Measurements from ENCODE around the gene PSMD14.

The PSMD14 gene

DNA sequence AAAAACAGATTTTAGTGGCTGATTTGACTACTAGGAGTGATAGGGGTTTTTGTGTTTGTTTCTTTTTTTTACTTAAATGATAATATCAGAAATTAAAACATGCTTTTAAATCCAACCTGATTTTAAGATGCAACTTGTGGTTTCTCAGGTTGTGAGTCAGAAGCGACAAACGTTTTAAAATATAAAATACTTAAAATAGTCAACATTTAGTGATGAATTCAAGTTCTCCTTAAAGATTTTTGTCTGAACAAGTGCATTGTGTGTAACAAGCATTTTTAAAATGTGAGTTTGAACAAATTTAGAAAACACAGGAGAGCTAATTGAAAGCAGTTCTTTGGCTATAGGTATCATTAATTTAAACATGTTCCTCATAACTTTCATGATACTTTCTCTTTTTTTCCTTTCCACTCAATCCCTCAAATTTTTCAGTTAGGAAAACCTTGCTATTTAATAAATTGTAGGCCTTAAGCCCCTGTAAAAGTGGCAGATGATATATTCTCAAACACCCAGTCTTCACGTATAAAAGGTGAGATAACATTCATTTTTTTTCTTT lies 111.5 kb downstream of the PSMD14 start:
- DNase-seq (ENCODE audit: low spot score): no peak

DNA sequence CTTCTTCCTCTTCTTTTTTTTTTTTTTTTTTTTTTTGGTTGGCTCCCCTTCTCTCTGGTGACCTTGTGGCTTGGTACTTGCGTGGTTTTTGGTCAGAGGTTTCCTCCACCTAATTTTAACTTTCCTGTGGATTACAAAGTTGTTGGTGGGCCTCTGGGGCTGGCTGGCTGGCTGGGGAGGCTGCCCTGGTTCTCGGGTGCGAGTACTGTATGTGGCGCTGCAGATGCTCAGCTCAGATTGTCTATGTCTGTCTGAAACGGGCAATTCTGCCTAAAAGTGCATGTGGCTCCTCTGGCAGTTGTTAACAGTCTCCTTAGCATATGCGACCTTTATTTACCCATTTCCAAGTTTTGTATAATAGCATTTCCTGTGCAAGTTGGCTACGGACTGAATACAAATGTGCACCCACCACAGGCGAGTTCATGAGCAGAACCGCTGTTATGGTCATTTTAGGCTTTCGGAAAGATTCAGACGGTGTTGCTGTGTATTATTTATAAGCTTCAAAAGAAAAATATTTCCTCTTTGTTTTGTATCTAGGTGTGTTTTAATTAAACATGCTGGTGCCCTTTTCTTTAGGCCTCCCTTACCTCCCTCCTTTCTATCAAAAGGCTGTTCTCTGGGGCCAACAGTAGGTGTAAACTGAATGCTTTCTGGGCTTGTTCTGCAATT lies 112.3 kb downstream of the PSMD14 start:
- no peak for DNase-seq (ENCODE audit: low spot score)

DNA sequence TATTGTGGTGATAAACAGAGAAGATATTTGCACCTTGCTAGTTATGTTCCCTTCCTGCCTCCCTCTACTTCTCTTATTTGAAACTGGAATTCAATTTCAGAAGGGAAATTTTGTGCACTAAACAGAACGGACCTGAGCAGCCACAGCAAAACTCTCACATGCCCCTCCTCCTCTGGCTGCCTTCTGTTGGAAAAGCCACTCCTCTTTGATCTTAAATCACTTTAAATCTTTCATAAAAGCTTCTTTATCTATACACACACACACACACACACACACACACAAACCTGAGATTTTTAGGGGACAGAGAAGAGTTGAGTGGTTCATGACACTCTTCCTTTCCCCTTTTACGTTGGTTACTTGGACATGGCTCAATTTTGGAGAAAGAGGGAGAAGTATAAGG lies 113.5 kb downstream of the PSMD14 start:
- DNase-seq (ENCODE audit: low spot score): no peak

DNA sequence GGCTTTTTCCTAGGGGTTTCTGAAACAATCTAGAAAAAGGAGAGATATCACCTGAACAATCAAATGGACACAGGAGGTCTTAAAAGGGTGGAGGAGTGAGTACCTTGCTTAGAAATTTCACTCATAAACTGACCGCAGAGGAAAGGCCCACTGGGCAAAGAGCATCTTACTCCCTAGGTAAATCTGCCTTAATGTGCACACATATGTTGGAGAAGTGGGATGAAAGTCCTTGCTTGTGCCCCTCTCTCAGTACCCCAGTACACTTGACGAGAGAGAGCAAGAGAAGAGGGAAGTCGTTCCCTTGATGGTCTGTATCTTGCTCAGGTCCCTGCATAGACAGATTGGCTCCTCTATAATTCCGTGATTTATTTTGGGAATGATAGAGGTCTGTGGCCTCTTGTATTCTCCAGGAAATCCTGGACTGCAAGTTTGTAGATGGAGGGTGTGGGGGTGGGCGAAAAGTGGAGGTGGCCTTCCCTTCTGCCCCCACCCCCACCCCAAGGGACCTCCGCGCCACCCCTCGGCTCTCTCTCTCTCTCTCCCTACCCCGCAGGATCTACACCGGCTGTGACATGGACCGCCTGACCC lies 114.7 kb downstream of the PSMD14 start:
- DNase-seq (ENCODE audit: low spot score): no peak

DNA sequence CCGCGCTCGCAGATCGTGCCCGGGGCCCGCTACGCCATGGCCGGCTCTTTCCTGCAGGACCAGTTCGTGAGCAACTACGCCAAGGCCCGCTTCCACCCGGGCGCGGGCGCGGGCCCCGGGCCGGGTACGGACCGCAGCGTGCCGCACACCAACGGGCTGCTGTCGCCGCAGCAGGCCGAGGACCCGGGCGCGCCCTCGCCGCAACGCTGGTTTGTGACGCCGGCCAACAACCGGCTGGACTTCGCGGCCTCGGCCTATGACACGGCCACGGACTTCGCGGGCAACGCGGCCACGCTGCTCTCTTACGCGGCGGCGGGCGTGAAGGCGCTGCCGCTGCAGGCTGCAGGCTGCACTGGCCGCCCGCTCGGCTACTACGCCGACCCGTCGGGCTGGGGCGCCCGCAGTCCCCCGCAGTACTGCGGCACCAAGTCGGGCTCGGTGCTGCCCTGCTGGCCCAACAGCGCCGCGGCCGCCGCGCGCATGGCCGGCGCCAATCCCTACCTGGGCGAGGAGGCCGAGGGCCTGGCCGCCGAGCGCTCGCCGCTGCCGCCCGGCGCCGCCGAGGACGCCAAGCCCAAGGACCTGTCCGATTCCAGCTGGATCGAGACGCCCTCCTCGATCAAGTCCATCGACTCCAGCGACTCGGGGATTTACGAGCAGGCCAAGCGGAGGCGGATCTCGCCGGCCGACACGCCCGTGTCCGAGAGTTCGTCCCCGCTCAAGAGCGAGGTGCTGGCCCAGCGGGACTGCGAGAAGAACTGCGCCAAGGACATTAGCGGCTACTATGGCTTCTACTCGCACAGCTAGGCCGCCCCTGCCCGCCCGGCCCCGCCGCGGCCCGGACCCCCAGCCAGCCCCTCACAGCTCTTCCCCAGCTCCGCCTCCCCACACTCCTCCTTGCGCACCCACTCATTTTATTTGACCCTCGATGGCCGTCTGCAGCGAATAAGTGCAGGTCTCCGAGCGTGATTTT lies 115.5 kb downstream of the PSMD14 start:
- no peak for DNase-seq (ENCODE audit: low spot score)

DNA sequence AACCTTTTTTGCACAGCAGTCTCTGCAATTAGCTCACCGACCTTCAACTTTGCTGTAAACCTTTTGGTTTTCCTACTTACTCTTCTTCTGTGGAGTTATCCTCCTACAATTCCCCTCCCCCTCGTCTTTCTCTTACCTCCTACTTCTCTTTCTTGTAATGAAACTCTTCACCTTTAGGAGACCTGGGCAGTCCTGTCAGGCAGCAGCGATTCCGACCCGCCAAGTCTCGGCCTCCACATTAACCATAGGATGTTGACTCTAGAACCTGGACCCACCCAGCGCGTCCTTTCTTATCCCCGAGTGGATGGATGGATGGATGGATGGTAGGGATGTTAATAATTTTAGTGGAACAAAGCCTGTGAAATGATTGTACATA lies 116.2 kb downstream of the PSMD14 start:
- DNase-seq (ENCODE audit: low spot score): no peak

DNA sequence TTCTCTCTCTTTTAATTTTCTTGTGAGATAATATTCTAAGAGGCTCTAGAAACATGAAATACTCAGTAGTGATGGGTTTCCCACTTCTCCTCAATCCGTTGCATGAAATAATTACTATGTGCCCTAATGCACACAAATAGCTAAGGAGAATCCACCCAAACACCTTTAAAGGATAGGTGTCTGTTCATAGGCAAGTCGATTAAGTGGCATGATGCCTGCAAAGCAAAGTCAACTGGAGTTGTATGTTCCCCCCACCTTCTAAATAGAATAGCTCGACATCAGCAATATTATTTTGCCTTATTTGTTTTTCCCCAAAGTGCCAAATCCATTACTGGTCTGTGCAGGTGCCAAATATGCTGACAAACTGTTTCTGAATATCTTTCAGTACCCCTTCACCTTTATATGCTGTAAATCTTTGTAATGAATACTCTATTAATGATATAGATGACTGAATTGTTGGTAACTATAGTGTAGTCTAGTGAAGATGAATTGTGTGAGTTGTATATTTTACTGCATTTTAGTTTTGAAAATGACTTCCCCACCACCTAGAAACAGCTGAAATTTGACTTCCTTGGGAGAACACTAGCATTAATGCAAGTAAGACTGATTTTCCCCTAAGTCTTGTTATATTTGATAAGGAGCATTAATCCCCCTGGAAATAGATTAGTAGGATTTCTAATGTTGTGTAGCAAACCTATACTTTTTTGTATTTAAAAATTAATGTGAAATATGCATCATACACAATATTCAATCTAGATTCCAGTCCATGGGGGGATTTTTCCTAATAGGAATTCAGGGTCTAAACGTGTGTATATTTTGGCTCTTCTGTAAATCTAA lies 116.9 kb downstream of the PSMD14 start:
- no peak for DNase-seq (ENCODE audit: low spot score)

DNA sequence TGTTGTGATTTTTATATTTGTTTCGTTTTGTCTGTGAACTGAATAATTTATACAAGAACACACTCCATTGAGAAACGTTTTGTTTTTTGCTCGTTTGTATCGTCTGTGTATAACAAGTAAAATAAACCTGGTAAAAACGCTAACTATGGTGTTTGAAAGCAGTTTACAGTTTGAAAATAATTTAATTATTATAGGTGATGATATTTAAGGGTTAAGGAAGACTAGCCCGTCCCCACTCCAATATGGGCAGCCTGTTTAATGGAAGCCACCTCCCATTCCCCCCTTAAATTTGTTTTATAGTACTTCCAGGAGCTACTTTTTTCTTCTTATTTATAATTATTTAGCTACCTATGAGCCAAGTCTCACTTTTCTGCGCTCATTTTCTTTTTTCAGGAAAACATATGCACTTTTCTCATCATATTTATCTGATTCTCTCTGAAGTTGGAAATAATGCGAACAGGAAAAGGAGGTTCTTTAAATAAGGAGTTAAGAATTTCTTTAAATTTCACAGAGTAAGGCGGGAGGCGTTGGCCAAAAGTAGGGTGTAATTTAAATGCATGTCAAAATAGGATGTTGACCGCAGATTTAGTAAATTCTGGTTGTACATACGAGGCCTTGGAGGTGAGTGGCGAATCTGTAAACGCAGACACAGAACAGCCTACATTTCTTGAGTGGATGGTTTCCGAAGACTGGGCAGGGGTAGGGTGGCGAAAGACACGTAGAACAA lies 117.7 kb downstream of the PSMD14 start:
- DNase-seq (ENCODE audit: low spot score): no peak

DNA sequence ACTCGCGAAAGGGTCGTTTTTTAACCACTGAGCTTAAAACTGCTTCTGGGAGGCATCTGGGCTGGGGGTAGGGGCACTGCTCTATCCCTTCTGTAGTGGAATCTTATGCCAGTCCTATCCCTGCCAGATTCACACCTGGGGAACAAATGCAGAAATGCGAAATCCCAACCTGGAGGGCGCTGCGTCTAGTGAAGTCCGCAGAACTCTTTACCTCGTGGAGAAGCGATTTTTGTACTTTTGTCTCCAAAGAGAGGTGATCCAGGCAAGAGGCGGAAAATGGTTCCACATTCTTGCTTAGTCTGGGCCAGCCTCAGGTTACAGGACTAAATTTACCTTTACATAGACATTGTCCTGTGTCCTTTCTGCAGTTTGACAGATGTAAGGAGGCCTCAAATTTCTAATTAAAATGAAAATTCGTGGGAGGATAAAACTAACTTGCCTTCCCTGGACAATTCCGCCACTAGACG lies 118.3 kb downstream of the PSMD14 start:
- DNase-seq (ENCODE audit: low spot score): no peak

DNA sequence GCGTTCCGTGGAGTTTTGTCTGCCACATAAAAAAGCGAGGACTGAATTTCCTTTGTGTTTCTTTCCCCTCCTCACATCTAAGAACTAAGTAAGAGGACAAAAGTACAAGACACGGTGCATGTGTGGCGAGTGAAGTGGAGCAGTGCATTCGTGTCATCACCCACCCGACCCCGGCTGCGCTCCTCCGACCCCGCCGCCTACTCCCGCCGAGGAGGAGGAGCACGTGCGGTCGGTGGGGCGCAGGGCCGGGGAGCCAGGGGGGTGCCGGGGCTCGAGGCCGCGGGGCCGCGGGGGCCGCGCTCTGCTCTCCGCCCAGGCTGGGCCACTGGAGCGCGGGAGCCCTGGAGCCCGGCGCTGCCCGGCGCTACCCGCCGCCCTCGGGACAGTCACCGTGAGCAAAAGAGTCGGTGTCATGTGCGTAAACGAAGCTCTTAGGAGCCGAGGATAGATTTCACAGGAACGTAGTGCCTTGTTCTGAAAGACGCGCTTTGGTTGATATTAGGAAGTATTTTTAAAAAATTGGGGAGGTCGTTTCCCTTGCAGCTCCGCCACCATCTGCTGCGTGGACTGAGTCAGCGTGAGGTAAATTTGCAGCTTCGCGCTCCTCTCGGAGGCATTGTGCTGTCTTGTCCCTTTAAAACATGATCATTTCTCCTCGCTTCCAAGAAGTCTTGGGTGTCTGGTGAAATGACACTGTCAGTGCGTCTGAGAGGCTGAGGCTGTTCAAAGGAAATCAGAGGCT lies 118.9 kb downstream of the PSMD14 start:
- no peak for DNase-seq (ENCODE audit: low spot score)

DNA sequence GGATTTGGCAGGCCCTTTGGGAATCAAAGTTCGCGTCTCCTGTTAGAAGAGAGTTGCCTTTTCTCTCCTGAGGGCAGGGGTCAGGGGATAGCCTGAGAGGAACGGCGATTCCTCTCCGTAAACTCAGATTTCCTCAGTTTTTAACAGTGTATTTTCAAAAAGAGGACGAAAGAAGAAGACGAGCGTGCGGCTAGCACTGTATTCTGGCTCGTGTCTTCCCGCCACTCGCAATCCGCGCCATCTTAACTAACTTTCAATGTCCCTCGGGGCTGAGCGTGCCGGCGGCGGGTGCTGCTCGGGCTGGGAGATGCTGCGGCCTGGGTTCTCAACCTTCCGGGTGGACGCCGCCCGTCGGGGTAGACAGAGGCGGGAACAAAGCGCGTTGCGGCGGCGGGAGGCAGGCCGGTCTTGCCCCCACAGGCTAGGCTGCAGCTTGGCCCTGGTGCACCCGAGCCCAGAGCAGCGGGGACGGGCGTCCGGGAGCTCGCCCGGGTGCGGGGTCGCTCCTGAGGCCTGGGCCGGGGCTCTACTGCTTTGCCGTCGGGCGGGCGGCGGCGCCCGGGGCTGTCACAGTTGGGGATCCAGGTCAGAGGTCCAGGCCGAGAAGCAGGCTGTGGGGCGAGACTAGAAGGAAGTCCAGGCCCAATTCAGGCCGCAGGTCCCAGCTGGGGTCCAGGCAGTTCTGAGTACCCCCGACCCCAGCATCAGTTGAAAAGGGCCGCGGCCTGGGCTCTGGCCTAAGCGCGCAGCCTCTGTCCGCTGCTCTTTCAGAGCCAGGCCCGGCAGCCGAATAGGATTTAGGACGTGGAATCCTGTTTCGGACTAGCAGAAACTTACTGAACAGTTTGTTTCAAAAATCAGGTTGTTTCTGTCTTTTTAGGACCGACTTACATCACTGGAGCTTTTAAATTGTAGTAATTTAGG lies 119.7 kb downstream of the PSMD14 start:
- no peak for DNase-seq (ENCODE audit: low spot score)

DNA sequence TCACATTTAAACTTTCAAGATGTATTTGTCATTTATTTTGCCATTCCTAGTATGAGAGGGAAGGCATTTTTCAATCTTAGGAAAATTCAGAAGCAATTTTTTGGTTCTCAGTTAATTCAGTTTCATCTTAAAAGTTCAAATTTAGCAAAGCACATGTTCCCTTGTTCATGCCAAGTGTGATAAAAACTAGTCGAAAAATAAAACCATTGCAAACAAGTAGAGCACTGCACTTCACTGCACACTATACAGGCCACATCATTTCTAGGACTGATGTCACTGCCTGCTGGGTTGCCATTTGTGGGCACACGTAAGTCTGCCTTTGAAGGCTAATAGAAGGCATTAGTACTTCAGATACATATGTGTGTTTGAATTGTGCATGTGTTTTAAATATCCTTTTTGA lies 122.2 kb downstream of the PSMD14 start:
- no peak for DNase-seq (ENCODE audit: low spot score)

DNA sequence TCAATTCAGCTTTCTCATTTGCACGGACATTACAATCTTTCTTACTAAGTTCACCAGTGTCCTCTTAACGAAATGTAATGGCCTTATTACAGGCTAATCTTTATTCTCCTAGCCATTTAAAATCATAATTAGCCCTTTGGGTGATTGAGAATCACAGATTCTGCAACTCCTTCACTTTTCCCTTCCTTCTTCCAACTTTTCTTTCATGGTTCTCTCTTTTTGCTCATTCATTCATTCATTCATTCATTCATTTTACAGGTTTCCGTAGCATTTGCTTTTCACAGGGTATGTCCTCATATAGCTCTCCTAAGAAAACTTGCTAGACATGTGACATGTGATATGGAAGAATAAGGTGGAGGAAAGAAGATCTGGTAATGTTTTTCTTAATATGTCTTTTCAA lies 123.9 kb downstream of the PSMD14 start:
- DNase-seq (ENCODE audit: low spot score): no peak

DNA sequence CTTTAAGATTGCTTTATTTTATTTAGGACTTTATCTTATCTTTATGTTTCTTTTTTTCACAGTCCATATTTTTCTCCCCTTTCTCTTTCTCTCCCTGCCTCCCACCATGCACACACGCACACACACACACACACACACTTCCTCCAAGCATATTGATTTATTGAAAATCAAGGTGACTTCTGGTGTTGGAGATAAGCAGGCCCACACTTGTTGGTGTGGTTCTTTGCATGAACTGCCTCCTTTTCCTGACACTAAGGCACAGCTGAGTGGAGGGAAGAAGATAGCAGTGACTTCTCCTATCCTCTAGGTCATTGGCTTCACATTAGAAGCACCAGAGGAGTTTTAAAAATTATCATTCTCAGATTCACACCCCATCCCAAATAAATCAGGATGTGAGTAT lies 125.9 kb downstream of the PSMD14 start:
- DNase-seq (ENCODE audit: low spot score): no peak

DNA sequence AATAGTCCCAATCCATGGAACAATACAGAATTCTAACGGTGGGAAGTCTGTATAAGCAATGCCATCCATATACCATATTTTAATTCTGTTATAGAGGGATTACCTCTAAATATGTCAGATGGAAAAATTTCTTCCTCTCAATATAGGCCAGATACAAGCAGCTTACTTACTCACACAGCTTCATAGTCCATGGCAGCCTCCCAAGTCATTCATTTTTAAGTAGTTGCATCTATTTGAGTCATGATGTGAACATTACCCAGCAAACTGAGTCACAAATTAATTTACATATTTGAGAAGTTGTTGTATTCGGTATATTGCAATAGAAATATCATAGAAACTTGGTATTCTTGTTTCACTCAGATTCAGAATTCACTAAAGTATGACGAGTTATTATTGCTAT lies 128.2 kb downstream of the PSMD14 start:
- no peak for DNase-seq (ENCODE audit: low spot score)

DNA sequence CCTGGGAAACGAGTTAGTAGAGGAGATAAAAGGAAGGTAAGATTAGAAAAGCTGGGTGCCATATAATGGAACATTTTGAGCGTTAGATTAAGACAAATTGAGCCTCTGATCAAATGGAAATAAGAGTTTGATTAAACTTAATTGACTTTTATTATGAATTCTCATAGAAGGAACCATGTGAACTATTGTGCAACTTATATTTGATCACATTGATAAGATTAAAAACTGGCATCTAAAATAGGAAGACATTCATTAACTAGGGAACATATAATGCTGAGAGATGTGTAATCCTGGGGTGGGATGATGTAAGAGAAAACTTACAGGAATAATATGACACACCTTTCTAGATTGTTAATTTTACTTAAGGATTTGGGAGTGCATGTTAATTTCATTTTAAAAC lies 130.4 kb downstream of the PSMD14 start:
- DNase-seq (ENCODE audit: low spot score): no peak

DNA sequence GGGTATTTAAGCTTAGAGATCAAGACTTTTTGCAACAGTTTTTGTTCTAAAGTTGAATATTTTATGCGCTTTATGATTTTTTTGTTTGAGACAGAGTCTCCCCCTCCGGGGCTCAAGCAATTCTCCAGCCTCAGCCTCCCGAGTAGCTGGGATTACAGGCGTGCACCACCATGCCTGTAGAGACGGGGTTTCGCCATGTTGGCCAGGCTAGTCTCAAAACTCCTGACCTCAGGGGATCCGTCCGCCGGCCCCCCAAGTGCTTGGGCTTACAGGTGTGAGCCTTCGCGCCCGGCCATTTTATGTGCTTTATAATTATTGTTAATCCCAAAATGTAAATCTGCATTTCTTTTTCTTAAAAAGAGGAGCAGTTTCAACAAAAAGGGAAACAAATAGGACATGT lies 136.9 kb downstream of the PSMD14 start:
- no peak for DNase-seq (ENCODE audit: low spot score)

DNA sequence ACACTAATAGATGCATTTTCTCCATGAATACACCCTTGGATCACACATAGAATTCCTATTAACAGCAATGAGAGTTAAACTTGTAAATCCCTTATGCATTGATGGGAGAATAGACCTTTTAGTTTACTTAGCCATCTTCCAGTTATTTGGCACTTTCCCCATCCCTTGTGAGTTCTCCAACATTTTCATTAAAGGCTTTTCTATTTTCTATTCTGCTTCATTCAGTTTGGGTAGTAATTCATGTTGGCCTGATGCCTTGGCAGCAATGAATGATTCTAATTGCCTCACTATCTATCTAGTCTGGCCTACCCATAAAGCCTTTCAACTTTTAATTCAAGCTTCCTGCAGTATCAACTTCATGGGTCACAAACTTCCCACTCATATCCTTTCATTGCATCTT lies 140.2 kb downstream of the PSMD14 start:
- DNase-seq (ENCODE audit: low spot score): no peak
